GM12801 (cell line): Measurements from ENCODE around the gene ZNF384.

Experiments
- TF ChIP-seq, protein P1 (sequence below): IDR thresholded peaks from one replicate; pipeline ENCODE4 v1.5.1; 2011; ENCODE audit warnings: control low read depth; ENCODE audit not compliant: insufficient read length; ENCODE audit errors: extremely low read depth

Gene ZNF384

DNA sequence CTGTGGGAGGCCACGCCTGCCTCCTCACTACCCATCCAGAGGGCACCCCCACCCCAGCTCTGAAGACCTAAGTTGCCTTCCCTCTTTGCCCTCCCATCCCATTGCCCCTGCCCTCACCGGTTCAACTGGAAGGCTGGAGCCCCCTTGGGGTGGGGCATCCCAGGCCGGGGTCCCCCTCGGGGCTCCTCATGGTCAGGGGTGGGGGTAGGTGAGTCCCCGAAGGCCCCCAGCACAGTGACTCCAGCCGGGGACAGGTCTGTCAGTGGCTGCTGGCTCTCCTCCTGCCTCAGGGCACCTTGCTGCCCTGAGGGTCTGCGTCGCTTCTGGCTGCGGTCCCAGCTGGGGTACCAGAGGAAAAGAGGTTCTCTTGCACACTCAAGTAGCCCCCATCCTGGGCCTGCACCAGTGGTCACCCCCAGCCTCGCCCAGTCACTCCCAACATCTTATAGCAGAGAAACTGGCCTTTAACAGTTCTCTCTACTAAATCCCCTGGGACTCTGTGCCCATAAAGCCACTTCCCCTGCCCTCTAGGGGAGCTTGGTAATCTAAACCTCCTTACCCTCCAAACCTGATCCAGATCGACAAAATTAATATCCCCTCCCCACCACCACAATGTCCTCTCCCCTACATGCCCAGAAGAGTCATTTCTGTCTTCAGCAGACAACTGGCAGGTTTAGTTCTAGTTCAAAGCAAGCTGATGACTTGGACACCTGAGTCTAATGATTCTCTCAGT lies 6.3 kb upstream of the ZNF384 start:
- TF ChIP-seq, protein P1, sequence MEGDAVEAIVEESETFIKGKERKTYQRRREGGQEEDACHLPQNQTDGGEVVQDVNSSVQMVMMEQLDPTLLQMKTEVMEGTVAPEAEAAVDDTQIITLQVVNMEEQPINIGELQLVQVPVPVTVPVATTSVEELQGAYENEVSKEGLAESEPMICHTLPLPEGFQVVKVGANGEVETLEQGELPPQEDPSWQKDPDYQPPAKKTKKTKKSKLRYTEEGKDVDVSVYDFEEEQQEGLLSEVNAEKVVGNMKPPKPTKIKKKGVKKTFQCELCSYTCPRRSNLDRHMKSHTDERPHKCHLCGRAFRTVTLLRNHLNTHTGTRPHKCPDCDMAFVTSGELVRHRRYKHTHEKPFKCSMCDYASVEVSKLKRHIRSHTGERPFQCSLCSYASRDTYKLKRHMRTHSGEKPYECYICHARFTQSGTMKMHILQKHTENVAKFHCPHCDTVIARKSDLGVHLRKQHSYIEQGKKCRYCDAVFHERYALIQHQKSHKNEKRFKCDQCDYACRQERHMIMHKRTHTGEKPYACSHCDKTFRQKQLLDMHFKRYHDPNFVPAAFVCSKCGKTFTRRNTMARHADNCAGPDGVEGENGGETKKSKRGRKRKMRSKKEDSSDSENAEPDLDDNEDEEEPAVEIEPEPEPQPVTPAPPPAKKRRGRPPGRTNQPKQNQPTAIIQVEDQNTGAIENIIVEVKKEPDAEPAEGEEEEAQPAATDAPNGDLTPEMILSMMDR, result no peak

DNA sequence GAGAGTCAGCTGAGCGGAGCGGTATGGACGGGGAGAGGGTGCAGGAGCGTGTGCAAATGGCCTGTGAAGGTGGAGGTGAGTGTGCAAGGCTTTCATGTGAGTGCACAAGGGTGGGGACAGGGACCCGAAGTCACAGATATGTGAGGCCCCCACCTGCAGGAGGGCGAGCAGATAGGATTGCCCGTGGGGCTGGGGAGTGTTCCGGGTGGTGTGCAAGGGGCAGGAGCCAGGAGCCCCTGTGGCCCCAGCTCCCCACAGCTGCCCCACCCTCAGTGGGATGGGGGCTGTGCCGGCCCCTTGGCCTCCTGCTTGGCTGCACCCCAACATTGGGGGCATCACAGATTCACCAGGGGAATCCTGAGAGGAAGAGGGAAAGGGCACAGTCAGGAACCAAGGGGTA lies 5.5 kb upstream of the ZNF384 start:
- TF ChIP-seq, protein P1, result no peak

DNA sequence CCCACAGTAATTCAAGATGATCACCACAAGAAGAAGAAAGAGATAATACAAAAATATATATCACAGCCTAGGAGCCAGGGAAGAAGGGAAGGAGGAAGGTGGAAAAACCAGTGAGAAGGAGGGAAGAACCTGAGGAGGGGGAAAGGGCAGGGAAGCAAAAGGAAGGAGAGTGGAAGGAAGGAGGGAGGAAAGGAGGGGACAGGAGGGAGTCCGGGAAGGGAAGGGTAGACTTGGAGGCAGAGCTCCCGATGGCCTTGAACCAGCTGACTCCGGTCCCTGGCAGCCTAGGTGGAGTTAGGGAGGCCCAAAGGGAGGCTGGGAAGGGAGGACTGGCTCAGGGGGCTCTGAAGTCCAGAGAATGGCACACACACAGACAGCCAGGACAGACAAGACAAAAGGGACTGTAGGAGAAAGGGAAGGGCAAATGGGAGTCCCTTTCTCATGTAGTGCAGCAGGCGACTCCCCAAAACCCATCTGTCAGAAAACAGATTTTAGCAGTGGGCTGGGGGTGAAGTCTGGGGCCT lies 4.7 kb upstream of the ZNF384 start:
- TF ChIP-seq, protein P1, result no peak

DNA sequence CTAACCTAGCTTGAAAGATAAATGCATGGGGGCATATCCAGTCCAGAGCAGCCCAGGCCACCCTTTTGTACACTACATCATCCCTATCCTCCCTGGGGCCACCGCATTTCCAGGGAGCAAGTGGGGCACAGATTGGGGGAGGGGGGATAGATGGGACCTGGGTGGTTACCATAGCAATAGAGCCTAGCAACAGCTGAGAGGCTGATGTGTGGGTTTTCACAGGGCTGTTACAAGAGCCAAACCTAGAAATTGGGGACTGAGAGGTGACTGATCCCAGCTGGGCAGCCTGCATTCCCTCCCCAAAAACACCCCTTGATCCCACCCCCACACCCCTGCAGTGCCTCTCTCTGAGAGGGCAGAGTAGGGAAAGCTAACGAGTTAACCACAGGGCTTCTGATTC lies 3.7 kb upstream of the ZNF384 start:
- TF ChIP-seq, protein P1, result no peak

DNA sequence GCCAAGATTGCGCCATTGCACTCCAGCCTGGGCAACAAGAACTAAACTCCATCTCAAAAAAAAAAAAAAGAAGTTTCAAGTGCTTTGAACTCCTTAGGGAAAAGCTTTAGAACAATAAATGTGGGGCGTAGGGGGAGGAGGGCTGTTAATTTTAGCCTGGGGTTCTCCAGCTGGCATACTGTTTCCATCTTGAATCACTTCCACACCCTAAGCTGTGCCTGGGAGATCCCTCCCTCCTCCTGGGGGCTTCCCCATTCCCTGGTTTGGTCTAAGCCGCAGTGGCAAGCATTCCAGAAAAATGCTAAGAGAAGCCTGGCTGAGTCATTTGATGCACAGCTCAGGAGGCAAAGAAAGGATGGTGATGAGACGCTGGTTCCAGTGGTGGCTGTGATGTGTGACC lies 2.3 kb upstream of the ZNF384 start:
- TF ChIP-seq, protein P1, result no peak

DNA sequence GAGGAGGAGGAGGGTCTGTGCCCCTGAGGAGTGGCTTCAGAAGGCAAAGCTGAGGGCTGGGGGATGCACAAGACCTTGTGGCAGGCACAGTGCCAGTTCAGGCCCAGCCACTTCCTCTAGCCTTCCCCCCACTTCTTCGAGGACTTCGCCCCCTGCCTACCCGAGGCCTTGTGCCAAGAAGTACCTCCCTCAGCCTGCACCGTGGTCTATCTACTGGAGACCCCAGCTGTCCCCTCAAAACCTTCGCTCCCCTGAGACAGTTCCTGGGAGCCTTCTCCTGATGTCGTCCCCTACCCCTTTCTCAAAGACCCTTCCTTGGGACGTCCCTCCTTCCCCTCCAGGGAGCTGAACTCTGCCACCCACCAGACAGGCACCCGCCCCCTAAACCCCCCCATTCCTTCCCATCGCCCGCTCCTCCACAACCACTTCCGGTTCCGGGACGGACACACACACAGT lies 604 bp downstream of the ZNF384 start:
- TF ChIP-seq, protein P1, result no peak

DNA sequence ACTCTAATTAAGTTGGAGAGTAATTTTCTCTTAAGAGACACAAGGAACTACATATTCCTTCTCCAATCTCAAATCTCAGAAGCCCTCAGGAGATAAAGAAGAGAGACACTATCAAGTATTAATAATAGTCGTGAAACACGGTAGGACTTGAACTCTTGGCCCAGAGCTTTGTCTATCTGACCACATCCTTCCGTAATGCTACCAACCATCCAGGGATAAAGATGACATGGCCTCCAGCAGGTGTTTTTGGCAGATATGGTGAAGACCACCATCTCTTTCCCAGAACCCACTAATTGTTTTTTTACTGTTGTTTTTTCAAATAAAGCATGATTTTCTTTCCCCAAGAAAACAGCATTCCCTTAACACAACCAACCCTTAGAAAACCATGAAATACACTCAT lies 3.4 kb downstream of the ZNF384 start:
- TF ChIP-seq, protein P1, result no peak
